NCI-H1694 (cell line): ENCODE measurements around the gene FRK.
"Not testable (repeated sequence)": the region's sequence is repeated elsewhere in the genome, so short reads cannot be mapped to it uniquely, and the experiment has no call there.

ENCODE experiments used
- DNase-seq: peaks from one replicate; lab custom pipeline; 2025; lab: John Stamatoyannopoulos, UW

The FRK gene

GRCh38 chr6:116004841-116005815, 55.6 kb downstream of the FRK start:
- no peak for DNase-seq

- DNase-seq, result no peak
These were observed 57.0 kb downstream of the FRK start for GRCh38 chr6:116003668-116004067.

- no peak for DNase-seq
These were observed 57.9 kb downstream of the FRK start for GRCh38 chr6:116002756-116003155.

- no peak for DNase-seq
These were observed 61.5 kb downstream of the FRK start for GRCh38 chr6:115999235-115999634.

GRCh38 chr6:115997990-115998585, 62.6 kb downstream of the FRK start:
- DNase-seq, result no peak

GRCh38 chr6:115986026-115986425, 74.7 kb downstream of the FRK start:
- no peak for DNase-seq

- no peak for DNase-seq
These were observed 75.9 kb downstream of the FRK start for GRCh38 chr6:115984809-115985208.

- no peak for DNase-seq
These were observed 76.7 kb downstream of the FRK start for GRCh38 chr6:115983998-115984397.

- DNase-seq, result no peak
These were observed 78.2 kb downstream of the FRK start for GRCh38 chr6:115982453-115982852.

- DNase-seq, result no peak
These were observed 83.5 kb downstream of the FRK start for GRCh38 chr6:115977220-115977619.

GRCh38 chr6:115976321-115976870, 84.3 kb downstream of the FRK start:
- DNase-seq, result no peak

GRCh38 chr6:115972679-115973078, 88.0 kb downstream of the FRK start:
- no peak for DNase-seq

- no peak for DNase-seq
These were observed 88.9 kb downstream of the FRK start for GRCh38 chr6:115971785-115972184.

GRCh38 chr6:115969930-115970273, 90.8 kb downstream of the FRK start:
- no peak for DNase-seq

- no peak for DNase-seq
These were observed 91.3 kb downstream of the FRK start for GRCh38 chr6:115969207-115969929.

GRCh38 chr6:115960286-115960685, 100.4 kb downstream of the FRK start:
- DNase-seq, result not testable (repeated sequence)

GRCh38 chr6:115958958-115959357, 101.7 kb downstream of the FRK start:
- DNase-seq, result no peak

- no peak for DNase-seq
These were observed 106.0 kb downstream of the FRK start for GRCh38 chr6:115954740-115955139.

GRCh38 chr6:115948751-115949150, 111.9 kb downstream of the FRK start:
- DNase-seq, result no peak

GRCh38 chr6:115947966-115948541, 112.6 kb downstream of the FRK start:
- DNase-seq, result no peak

GRCh38 chr6:115945812-115946211, 114.9 kb downstream of the FRK start:
- DNase-seq, result no peak

- no peak for DNase-seq
These were observed 115.4 kb downstream of the FRK start for GRCh38 chr6:115945306-115945705.
